HepG2 (cell line): Measurements from ENCODE around the gene PRMT5. TPM values are rescaled to one million over a fixed set of nuclear protein-coding genes. Genes with fewer than 3 reads are reported as not detected.

Source experiments
- ATAC-seq: fragments of 200-7000 bp; cut with Tn5 transposase; 3 replicates; pipeline ENCODE4 v1.9.1; 2020; ENCODE audit warnings: mild to moderate bottlenecking, moderate library complexity
- BruUV-seq: library from RNA; stranded (reverse); fragments of 400-500 nt; replicated peaks from 2 replicates; lab custom pipeline; 2021; lab: Mats Ljungman, UMichigan
- CTCF ChIA-PET: fragments of 300-600 bp; formaldehyde crosslinking; extraction: SDS; loops from one replicate; lab custom pipeline; 2021; ENCODE audit warnings: low total read pairs, inconsistent platforms, low intra/inter-chr PET ratio; lab: Yijun Ruan, JAX
- POLR2A ChIA-PET: fragments of 350-600 bp; sonication (Branson Sonifier 250); formaldehyde crosslinking; loops from one replicate; lab custom pipeline; 2020; ENCODE audit warnings: antibody characterized with exemption, inconsistent platforms; lab: Yijun Ruan, JAX
- DNase-seq: peaks from one replicate; pipeline ENCODE4 v3.0.0-alpha.2; 2015; ENCODE audit warnings: low spot score
- FAIRE-seq: peaks from 3 replicates; lab custom pipeline; 2011; peaks lifted over from hg19 to GRCh38; lab: Jason Lieb, UNC
- H2AFZ ChIP-seq: one replicate; pipeline ENCODE4 v1.6.1; 2011; ENCODE audit warnings: low read length, inconsistent platforms
- H3K27ac ChIP-seq: fragments of 300-600 bp; 3 replicates; pipeline ENCODE4 v1.8.0; 2011; ENCODE audit warnings: mixed run types, mild to moderate bottlenecking, mixed read lengths, low read length, inconsistent platforms; ENCODE audit not compliant: insufficient read depth; ENCODE audit errors: extremely low read length
- H3K27me3 ChIP-seq, 2 experiments: fragments of 200-600 bp in 1 of 2; 2 replicates in 1 of 2; 3 replicates in 1 of 2; pipeline versions ENCODE4 v1.6.0 to v1.8.0; 2011; ENCODE audit warnings: low read length in 2 of 2, mild to moderate bottlenecking in 2 of 2, moderate library complexity in 2 of 2, inconsistent platforms in 1 of 2; ENCODE audit not compliant: insufficient read depth in 2 of 2, control insufficient read depth in 1 of 2
- H3K36me3 ChIP-seq, 2 experiments: fragments of 200-600 bp in 1 of 2; replicated peaks in 1 of 2; 2 replicates in 1 of 2; 3 replicates in 1 of 2; pipeline versions ENCODE4 v1.5.1 to v1.8.0; 2011; ENCODE audit warnings: low read length in 2 of 2, inconsistent platforms in 1 of 2; ENCODE audit not compliant: insufficient read depth in 2 of 2, control insufficient read depth in 1 of 2
- H3K4me1 ChIP-seq: 2 replicates; pipeline ENCODE4 v1.5.1; 2012; ENCODE audit warnings: low read length, inconsistent platforms; ENCODE audit not compliant: insufficient read depth
- H3K4me2 ChIP-seq: 2 replicates; pipeline ENCODE4 v1.6.0; 2011; ENCODE audit warnings: low read depth, low read length, inconsistent platforms
- H3K4me3 ChIP-seq, 3 experiments: fragments of 200-600 bp in 1 of 3; sonication (generic), shearing (Covaris generic) in 1 of 3; replicated peaks in 1 of 3; 2 replicates each; pipeline ENCODE4 v1.5.1; 2011 to 2016; ENCODE audit warnings: low read length in 3 of 3, inconsistent platforms in 2 of 3, low read depth in 2 of 3, mild to moderate bottlenecking in 2 of 3, control low read depth in 1 of 3, mixed read lengths in 1 of 3; ENCODE audit not compliant: insufficient read depth in 1 of 3
- H3K79me2 ChIP-seq: one replicate; pipeline ENCODE4 v1.6.1; 2011; ENCODE audit warnings: low read length, inconsistent platforms; ENCODE audit not compliant: insufficient read depth
- H3K9ac ChIP-seq: 2 replicates; pipeline ENCODE4 v1.6.0; 2011; ENCODE audit warnings: mild to moderate bottlenecking, low read depth, low read length, inconsistent platforms; ENCODE audit not compliant: insufficient read depth
- H3K9me3 ChIP-seq: 2 replicates; pipeline ENCODE4 v1.5.1; 2012; ENCODE audit warnings: mild to moderate bottlenecking, low read length
- H4K20me1 ChIP-seq: 2 replicates; pipeline ENCODE4 v1.6.0; 2011; ENCODE audit warnings: inconsistent platforms, mild to moderate bottlenecking, low read length, moderate library complexity; ENCODE audit not compliant: insufficient read depth
- CREM ChIP-seq, 2 experiments: sonication (generic) in 1 of 2; formaldehyde crosslinking in 1 of 2; IDR thresholded peaks; 2 replicates each; pipeline versions ENCODE4 v1.4.0 to v1.6.1; 2016 to 2020; ENCODE audit warnings: antibody characterized with exemption in 1 of 2, mild to moderate bottlenecking in 1 of 2, missing genetic modification reagents in 1 of 2
- GPBP1L1 ChIP-seq: sonication (generic); formaldehyde crosslinking; IDR thresholded peaks from 2 replicates; pipeline ENCODE4 v1.5.0; 2020; ENCODE audit warnings: mild to moderate bottlenecking, missing genetic modification reagents
- GZF1 ChIP-seq: sonication (generic); formaldehyde crosslinking; IDR thresholded peaks from 2 replicates; pipeline ENCODE4 v1.5.1; 2020; ENCODE audit warnings: mild to moderate bottlenecking, missing genetic modification reagents
- SNAI1 ChIP-seq: sonication (generic); formaldehyde crosslinking; IDR thresholded peaks from 2 replicates; pipeline ENCODE4 v1.5.0; 2020; ENCODE audit warnings: mild to moderate bottlenecking, missing genetic modification reagents, borderline replicate concordance
- SYNCRIP ChIP-seq: fragments of 200-400 bp; formaldehyde crosslinking; IDR thresholded peaks from 2 replicates; pipeline ENCODE4 v1.6.1; 2018; ENCODE audit warnings: mild to moderate bottlenecking, low read depth, low read length; ENCODE audit not compliant: insufficient read depth
- TRIM22 ChIP-seq: fragments of 450-650 bp; IDR thresholded peaks from 2 replicates; pipeline ENCODE4 v1.6.1; 2017
- ZFP36L1 ChIP-seq: sonication (generic); formaldehyde crosslinking; IDR thresholded peaks from 2 replicates; pipeline ENCODE4 v1.8.0; 2022; ENCODE audit warnings: mild to moderate bottlenecking, missing genetic modification reagents, moderate library complexity
- ZFP90 ChIP-seq: sonication (generic); formaldehyde crosslinking; IDR thresholded peaks from 2 replicates; pipeline ENCODE4 v1.8.0; 2022; ENCODE audit warnings: missing genetic modification reagents, mild to moderate bottlenecking, inconsistent platforms, borderline replicate concordance
- ZNF331 ChIP-seq: sonication (generic); formaldehyde crosslinking; IDR thresholded peaks from 2 replicates; pipeline ENCODE4 v1.4.0; 2020; ENCODE audit warnings: missing genetic modification reagents
- ZNF460 ChIP-seq: sonication (generic); formaldehyde crosslinking; IDR thresholded peaks from 2 replicates; pipeline ENCODE4 v1.5.1; 2020; ENCODE audit warnings: missing genetic modification reagents, mild to moderate bottlenecking, borderline replicate concordance
- ZNF710 ChIP-seq: sonication (generic); formaldehyde crosslinking; IDR thresholded peaks from 2 replicates; pipeline ENCODE4 v1.5.0; 2020; ENCODE audit warnings: mild to moderate bottlenecking, missing genetic modification reagents, borderline replicate concordance
- WGBS: methylation state at CpG from one replicate; pipeline ENCODE4 v1.1.6; 2017; ENCODE audit warnings: low lambda C conversion rate; 5-methylcytosine and 5-hydroxymethylcytosine counted together
- in situ Hi-C: cut with HindIII; loops from 2 replicates; pipeline ENCODE4 v1.10.0; 2017; ENCODE audit warnings: low pct_unique_long_range_greater_than_20kb; ENCODE audit not compliant: extremely low pct_ligation_motif_present
- intact Hi-C: fragments of 100-400 bp; cut with micrococcal nuclease; formaldehyde crosslinking; loops from one replicate; pipeline ENCODE4 v1.10.0; 2022; ENCODE audit not compliant: unreplicated experiment
- polyA plus RNA-seq, 8 experiments: library from polyadenylated mRNA; depleted of rRNA in 3 of 8; stranded (reverse) in 7 of 8; unstranded in 1 of 8; fragments of >200 nt; fragmentation: Illumina TruSeq in 4 of 8; extraction: Trizol in 4 of 8; gene quantifications; 2 replicates each; pipeline versions ENCODE4 v1.2.1 to v1.2.3, GENCODE V29; 2011 to 2016; ENCODE audit warnings: low read depth in 4 of 8, missing spikeins in 1 of 8, mixed read lengths in 1 of 8; ENCODE audit not compliant: insufficient read depth in 1 of 8
- total RNA-seq, 5 experiments: library from RNA; depleted of rRNA; stranded (reverse); fragments of >200 nt; fragmentation: Illumina TruSeq; extraction: Trizol; gene quantifications; 2 replicates each; pipeline ENCODE4 v1.2.3, GENCODE V29; 2016; ENCODE audit warnings: low read depth in 1 of 5
- TF ChIP-seq, protein P1 (sequence below): sonication (generic); formaldehyde crosslinking; IDR thresholded peaks from 2 replicates; pipeline ENCODE4 v1.8.1; 2023; ENCODE audit warnings: missing genetic modification reagents, mild to moderate bottlenecking, borderline replicate concordance
- TF ChIP-seq, protein P2 (sequence below): sonication (generic); formaldehyde crosslinking; IDR thresholded peaks from 2 replicates; pipeline ENCODE4 v1.8.1; 2022; ENCODE audit warnings: mild to moderate bottlenecking, missing genetic modification reagents
- TF ChIP-seq, protein P3 (sequence below): sonication (generic); formaldehyde crosslinking; IDR thresholded peaks from 2 replicates; pipeline ENCODE4 v1.5.0; 2020; ENCODE audit warnings: mild to moderate bottlenecking, missing genetic modification reagents

Gene PRMT5
- total and polyA plus RNA-seq, 2 of the 13 experiments (the other 11 are each of a cell fraction or from before 2014, with no cell fraction given): 210 to 354 TPM

GRCh38 chr14:22966783-22967269 is 37.6 kb upstream of the PRMT5 start:
- Histone ChIP-seq H3K36me3 (peaks cover 6 to 10% of the 10 kb centered on the region in 2 experiments), H3K4me1 (peaks cover 34% of the 10 kb centered on the region), H3K4me3 (no peak overlapping the region), H3K79me2 (no peaks in the 10 kb centered on the region), H2AFZ (no peak overlapping the region), H3K27ac (peak overlapping the region; percentile 59), H3K4me2 (peak overlapping the region; percentile 38), H3K9me3 (no peaks in the 10 kb centered on the region), H3K9ac (no peak overlapping the region), H4K20me1 (no peaks in the 10 kb centered on the region; the same call in 1 of the 2 replicates), H3K27me3 (no peaks in the 10 kb centered on the region)
- DNase-seq: no peak
- BruUV-seq: TSS peak; percentile 58
- 50% methylated on average over 4 of the region's 4 CpGs for WGBS
- POLR2A ChIA-PET: interaction anchor here (1.0 to 26.8 kb wide), 15 partner anchors 1 to 200 kb away, joined by 3 to 1670 read pairs (median 5); partner anchors contain the start of genes ACIN1, AJUBA, C14orf119 and HAUS4
- FAIRE-seq: no peak
- intact Hi-C loops: no loop called here
- CTCF ChIA-PET: interaction anchor here (1.1 to 2.6 kb wide), 3 partner anchors 9 to 20 kb away, joined by 4 to 5 read pairs (median 4); no protein-coding TSS in a partner anchor
- in situ Hi-C loops: no loop called here
- ATAC-seq: peak; percentile 32
- TF ChIP-seq ZFP90 (CRISPR knock-in tag) (0 out of 2 replicates have a peak, but pooled peaks have one; percentile 2), GZF1 (no peak), ZNF710 (CRISPR knock-in tag) (no peak), GPBP1L1 (CRISPR knock-in tag) (no peak), SYNCRIP (no peak), ZNF331 (0 out of 2 replicates have a peak, but pooled peaks have one; percentile 27), CREM (IDR thresholded peaks at IDR 0.05) (peak; percentile 12; the same call in 1 of the 2 replicates), CREM (CRISPR knock-in tag; IDR thresholded peaks at IDR 0.05) (no peak), ZNF460 (no peak), TRIM22 (no peak), ZFP36L1 (0 out of 2 replicates have a peak, but pooled peaks have one; percentile 66), SNAI1 (CRISPR knock-in tag) (no peak)
- TF ChIP-seq, protein P1, sequence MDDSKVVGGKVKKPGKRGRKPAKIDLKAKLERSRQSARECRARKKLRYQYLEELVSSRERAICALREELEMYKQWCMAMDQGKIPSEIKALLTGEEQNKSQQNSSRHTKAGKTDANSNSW (CRISPR knock-in tag): 0 out of 2 replicates have a peak, but pooled peaks have one; percentile 16
- TF ChIP-seq, protein P2, sequence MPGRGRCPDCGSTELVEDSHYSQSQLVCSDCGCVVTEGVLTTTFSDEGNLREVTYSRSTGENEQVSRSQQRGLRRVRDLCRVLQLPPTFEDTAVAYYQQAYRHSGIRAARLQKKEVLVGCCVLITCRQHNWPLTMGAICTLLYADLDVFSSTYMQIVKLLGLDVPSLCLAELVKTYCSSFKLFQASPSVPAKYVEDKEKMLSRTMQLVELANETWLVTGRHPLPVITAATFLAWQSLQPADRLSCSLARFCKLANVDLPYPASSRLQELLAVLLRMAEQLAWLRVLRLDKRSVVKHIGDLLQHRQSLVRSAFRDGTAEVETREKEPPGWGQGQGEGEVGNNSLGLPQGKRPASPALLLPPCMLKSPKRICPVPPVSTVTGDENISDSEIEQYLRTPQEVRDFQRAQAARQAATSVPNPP (CRISPR knock-in tag): peak; percentile 51; the same call in 1 of the 2 replicates
- TF ChIP-seq, protein P3, sequence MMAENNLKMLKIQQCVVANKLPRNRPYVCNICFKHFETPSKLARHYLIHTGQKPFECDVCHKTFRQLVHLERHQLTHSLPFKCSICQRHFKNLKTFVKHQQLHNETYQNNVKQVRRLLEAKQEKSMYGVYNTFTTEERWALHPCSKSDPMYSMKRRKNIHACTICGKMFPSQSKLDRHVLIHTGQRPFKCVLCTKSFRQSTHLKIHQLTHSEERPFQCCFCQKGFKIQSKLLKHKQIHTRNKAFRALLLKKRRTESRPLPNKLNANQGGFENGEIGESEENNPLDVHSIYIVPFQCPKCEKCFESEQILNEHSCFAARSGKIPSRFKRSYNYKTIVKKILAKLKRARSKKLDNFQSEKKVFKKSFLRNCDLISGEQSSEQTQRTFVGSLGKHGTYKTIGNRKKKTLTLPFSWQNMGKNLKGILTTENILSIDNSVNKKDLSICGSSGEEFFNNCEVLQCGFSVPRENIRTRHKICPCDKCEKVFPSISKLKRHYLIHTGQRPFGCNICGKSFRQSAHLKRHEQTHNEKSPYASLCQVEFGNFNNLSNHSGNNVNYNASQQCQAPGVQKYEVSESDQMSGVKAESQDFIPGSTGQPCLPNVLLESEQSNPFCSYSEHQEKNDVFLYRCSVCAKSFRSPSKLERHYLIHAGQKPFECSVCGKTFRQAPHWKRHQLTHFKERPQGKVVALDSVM (CRISPR knock-in tag): no peak
